GM18502 (cell line): ENCODE measurements around the gene GHR.
A peak's percentile ranks its signal among the peaks of the same experiment; 100 is the strongest.

Source experiments
- ATAC-seq: cut with Tn5 transposase; IDR thresholded peaks from one replicate; pipeline ENCODE4 v1.9.1; 2021; ENCODE audit warnings: mild to moderate bottlenecking; ENCODE audit not compliant: unreplicated experiment, poor library complexity

GHR gene

DNA sequence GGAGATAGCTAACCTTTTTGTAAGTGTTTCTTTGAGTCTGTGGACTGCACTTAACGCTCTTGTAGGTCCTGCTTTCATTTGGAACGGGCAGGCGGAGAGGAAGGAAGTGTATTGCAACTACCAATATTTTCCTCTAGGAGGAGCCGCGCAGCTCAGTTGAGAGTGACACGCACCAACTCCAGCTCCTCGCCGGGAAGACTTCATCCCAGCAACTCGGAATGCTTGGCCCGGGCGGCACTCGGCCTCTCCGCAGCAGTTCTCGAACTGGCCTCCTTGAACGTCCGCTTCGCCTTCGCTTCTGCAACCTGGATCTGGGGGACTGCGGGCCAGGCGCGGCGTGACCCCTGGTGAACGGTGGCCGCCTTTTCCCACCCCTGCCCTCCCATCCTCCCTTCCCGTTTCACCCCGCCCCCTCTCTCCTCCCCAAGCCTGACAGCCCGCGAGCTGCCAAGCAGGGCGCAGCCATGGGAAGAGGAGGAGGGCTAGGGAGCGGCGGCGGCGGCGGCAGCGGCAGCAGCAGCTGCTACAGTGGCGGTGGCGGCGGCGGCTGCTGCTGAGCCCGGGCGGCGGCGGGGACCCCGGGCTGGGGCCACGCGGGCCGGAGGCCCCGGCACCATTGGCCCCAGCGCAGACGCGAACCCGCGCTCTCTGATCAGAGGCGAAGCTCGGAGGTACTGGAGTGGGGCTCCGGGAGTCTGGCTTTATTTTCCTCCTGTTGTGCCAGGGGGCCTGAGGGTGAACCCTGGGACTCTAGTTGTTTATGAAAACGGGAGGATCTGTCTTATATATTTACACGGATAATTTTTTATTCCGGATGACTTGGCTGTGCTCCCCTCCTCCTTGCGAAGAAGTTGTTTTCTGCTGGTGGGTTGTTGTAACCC lies at the start of gene GHR:
GHR (plus strand) TSS at position 155 of the 881 bp plus-strand sequence. CDS start 142,436 bp downstream, outside the sequence.
- ATAC-seq: peak; percentile 94

DNA sequence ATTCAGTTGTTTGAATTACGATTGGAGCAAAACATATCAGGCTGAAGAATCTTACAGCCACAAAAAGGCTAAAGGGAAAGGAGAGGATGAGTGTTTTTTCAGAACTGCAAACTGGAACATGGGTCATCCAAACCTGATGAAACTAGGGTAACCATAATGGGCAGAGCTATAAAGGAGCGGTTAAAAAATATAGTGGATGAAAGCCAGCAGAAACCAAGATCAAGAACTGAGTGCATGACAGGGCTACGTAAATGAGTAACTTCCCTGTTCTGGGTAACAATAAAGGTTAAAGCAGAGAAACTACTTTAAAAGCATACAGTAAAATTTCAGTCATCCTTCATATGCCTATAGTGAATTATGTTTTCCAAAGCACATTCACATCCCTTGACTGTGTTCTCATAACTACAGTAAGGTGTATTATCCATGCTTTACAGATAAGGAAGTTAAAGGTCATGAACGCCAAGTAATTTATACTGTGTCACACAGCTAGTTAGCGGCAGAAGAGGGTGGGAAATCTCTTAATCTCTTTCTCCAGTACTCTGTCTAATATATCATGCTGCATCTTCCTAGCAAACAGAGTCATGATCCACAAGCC lies 48.5 kb upstream of the GHR start:
- ATAC-seq: no peak

DNA sequence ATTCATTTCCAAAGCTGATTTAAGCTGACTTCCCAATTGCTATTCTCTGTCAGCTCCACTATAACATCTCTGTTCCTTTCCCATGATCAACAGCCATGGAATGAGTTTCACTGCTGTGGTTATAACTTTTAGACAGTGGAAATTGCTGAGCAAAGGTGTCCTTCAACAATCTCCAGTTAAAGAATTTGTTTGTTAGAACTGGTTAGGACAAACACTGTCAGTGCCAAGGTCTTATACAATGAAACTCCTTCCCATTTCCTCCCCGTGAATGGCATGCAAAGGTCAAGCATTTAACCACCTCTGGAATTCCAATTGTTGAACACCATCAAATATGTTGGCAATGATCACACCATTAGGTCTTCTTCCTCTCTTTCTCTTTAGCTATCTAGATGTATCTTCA lies 45.7 kb upstream of the GHR start:
- ATAC-seq: no peak

DNA sequence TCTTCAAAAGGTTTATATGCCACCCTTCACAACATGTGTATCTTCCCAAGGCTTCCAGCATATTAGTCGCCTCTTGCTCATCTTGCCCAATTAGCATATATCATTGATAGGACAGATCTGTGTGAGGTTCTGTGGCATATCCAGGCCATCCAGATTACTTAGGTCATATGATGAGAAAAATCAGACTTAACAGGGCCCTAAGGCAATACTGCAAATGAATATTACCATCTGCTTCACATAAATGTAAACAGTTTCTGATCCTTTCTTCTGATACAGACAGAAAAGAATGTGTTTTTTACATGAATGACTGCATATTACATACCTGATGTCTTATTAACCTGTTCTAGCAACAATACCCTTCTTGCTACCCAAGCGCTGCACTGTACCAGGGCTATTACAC lies 41.3 kb upstream of the GHR start:
- no peak for ATAC-seq

DNA sequence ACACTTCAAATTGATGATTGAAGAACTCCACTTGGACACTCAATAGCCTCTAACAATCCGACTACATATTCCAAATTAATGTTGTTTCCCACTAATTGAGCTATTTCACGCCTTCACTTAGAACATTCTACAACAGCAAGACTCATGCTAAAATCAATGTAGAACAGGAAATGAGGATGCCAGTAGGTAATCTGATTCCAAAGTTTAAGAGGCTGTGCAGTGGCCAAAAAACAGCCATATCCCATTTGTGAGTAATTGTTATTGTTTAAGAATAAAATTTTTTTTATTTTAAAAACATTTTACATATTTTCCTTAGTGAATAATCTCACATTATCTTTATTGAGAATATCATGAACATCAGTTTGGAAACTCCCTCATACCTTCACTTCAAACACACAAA lies 35.7 kb upstream of the GHR start:
- no peak for ATAC-seq

DNA sequence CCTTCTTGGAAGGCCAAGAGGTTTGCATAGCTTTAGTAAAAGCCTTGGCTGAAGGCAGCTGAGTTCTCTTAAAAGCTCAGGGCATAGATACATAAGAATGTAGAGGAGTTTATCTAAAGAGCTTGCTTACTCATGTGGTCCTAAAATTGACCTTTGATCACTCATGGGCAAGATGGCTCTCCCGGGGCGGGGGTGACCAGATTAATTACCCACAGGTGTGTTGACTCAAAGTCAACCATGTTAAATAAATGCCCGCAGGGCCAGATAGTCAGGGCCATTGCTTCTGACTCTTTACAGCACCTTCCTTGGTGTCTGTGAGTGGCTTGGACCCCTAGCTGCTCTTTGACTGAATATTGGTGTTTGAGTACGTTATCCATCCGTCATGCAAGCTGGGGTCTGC lies 33.1 kb upstream of the GHR start:
- no peak for ATAC-seq

DNA sequence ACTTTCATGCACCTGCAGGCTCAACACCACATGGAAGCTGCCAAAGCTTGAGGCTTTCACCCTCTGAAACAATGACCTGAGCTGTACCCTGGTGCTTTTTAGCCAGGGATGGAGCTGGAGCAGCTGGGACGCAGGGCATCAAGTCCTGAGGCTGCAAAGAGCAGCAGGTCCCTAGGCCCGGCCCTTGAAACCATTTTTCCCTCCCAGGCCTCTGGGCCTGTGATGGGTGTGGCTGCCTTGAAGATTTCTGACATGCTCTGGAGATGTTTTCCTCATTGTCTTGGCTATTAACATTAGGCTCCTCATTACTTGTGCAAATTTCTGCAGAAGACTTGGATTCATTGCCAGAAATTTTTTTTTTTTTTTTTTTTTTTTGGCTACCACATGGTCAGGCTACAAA lies 30.3 kb upstream of the GHR start:
- no peak for ATAC-seq

DNA sequence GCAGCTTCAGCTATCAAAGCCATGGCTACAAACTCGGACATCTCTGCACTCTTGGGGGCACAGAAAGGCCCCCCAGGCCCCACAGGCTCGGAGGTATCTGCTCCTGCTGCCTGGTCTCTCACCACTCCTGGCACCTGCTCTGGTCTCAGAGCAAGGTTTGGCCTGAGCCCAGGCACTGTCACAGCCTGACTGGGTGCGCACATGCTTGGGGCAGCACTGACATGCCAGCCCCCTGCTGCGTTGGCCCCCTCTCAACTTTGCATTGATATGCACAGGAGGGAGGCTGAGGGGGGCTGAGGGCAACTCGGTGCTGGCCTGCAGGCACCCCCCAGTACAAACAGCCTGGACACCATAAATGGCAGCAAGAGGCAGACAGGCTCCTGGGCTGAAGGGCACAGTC lies 27.1 kb upstream of the GHR start:
- ATAC-seq: no peak

DNA sequence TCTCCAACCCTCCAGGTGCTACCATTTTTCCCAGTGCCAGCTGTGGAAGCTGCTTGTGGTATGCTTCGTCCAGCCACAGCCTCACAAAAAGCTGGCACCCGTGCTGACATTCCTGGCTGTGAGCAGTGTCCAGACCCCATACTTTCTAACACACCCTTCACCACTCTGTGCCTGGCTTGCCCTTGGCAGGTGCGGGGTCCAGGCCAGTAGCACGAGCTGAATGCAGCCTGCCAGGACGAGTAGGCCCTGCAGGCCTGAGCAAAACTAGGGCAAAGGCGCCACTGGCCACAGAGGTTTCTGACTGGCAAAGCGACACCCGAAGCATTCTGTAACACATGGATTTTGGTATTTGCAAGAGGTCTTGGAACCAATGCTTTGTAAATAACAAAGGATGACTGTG lies 26.0 kb upstream of the GHR start:
- no peak for ATAC-seq

DNA sequence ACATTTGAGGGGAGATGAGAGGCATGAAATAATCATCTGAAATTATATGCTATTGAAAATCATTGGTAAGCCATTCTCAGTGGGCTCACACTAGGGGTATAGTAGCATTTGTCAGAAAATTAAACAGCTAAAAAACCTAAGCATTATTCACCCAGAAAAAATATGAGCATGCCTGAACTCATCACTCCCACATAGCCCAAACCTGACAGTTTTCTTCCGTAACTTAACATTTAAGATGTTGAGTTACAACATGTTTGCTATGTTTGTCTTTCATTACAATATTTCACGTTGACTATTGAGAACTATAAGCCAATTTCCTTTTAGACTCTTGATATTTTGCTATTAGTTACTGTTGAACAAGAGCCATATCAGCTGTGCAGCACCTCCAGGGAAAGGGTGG lies 23.5 kb upstream of the GHR start:
- ATAC-seq: no peak

DNA sequence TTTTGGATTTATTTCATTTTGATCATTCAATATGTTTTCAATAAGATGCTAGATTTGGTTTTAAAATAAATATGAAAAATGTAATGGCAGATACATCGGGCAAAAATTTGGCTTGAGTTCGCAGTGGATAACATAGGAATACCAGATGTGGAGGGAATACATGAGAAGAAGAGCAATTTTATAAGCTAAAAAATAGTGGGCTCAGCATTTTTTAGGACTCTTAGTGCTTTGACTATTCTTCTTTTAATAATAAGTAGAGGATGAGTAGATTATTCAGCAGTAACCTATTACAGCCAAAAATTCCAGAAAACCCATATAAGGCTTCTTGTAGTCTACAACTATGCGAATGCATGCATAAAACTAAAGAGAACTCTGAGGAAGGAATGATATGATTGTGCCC lies 22.8 kb upstream of the GHR start:
- no peak for ATAC-seq

DNA sequence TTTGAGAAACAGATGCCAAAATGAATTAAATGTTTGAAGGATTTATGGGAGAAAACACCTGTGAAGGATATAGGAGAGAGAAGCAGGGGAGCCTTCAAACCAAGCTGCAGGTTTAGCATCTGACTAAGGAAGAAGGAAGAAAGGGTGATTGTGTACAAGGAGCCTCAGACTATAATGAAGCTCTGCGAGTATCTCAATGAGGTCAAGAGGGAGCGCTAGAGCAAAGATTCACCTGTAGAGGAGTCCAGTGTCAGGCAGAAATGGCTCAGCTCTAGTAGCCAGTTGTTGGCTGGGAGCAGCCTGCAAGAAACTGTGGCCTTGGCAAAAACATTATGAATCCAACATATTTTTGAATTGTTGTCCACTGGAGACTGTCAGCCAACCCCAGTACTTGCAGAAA lies 20.0 kb upstream of the GHR start:
- no peak for ATAC-seq

DNA sequence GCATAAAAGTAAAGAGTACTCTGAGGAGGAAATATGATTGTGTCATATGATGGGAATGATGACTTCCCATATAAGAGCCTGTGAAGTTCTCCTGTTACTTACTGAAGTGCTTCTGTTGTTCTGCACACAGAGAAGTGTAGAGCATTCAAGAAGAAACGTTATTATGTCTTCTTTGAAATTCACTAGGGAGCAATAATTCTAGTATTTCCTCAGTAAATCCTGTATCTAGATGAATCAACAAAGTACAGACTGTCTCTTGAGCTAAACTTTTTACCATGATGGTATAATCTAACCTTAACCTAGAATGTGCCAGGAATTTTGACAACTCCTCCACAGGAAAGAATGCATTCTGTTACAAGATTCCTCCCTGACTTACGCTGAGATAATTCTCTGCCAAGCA lies 18.9 kb upstream of the GHR start:
- ATAC-seq: no peak

DNA sequence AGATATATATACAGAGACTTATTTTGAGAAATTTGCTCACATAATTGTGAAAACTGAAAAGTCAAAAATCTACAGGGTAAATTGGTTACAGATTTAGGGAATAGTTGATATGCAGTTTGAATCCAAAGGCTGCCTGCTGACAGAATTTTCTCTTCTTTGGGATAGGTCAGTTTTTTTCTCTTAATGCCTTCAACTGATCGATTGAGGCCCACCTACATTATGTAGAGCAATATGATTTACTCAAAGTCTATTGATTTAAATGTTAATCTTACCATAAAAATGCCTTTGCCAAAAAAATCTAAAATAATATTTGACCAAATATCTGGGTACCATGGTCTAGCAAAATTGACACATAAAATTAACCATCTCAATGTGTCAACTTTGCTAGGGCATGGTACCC lies 3.9 kb upstream of the GHR start:
- ATAC-seq: no peak

DNA sequence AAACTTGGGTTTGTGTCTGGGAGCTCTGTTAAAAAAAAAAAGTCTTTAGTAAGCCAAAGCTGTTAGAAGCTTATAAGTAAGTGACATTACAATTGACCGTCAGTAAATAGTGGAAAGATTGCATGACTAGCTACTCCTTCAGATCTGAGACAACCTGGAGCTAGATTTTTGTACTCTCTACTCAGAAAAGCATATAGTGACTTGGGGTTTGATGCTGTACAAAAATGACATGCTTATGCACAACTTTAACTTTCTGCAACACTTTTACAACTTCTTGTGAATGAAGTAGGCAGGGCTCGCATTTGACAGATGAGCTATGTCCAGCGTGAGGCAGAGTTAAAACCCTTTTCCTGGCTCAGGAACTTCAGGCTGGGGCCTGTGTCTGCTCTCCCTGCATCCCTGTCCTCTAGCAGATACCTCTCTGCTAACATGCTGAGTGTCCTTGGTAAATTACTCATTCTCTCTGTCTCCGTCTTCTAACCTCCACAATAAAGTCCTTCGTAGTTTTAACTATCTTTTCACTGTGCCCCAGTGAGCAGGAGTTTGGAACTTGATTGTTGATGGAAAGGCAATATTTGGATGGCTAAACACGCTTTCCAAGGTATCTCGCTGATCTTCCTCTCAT lies 471 bp upstream of the GHR start:
- ATAC-seq: peak; percentile 16

DNA sequence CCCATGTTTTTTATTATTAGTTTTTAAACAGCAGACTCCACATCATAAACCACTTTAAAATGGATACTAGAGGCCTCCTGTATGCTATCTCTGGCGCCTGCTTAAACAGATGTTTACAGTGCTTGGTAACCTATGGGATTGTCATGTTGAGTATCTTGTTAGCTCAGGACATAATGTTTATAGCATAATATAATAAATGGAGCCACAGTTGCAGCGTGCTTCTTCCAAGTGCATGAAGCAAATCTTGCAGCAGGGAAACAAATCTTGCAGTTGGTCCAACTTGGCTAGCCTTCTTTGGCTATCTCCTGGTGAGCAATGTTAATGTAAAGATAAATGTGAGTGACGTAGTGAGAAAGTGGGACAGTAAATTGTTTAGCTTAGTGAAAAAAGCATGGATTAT lies 2.8 kb downstream of the GHR start:
- ATAC-seq: no peak

DNA sequence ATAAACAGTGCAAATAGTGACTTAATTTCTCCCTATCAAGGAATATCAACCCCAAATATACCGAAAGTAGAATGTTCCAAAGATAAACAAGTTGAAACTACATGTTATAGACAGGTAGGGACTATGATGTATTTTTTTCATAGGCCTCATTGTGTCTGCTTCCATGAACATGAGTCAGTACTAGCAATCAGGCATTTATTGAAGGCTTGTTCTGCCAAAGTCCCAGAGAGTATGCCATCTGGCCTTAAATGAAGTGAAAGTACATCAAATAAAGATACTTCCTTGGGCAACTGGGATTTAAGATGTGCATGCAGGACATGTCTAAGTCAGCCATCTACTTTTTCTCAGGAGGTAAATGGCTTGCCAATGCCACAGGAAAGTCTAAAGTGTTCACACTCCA lies 6.5 kb downstream of the GHR start:
- no peak for ATAC-seq

DNA sequence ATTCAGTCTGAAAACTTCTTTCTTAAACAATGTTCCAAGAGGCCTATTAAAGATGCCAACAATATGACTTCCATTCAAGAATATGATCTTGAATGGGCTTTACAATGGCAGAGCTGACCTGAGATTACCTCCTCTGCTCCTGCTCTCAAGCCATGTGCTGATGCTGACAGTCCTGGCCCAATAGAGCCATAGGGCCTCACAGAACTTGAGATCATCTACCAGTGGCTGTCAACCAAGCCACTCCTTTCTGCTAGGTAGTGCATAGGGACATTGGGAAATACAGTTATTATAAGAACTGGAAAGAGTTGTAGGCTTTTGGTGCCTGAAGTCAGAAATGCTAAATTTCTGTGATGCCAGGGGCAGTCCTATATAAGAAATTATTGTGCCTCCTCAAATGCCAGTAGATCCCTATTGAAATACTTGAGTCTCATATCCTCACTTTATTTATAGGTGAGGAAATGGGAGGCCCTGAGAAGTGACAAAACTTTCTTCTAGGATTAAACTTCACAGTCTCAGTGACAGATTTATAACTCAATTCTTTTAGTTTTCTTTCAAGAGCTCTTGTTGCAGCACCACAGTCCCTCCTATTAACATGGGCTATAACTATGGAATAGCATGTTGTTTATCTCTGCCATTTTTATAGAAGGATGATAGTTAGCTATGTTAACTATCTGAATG lies 10.9 kb downstream of the GHR start:
- no peak for ATAC-seq

DNA sequence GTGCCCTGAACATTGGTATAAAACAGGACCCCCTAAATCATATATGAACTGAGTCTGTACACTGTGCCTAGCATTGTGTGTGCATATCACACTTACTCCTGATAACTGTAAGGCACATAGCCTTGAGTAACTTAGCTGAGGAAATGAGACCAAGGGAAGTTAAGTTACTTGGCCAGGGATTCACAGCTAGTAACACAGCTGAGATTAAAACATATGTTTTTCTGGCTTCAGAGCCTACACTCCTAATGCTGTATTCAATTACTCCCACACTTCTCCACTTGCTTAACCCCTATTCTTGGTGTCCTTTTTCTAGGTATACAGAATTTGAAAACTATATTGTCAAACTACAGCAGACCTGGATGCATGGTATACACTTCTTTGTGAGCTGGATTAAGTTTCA lies 12.8 kb downstream of the GHR start:
- ATAC-seq: no peak

DNA sequence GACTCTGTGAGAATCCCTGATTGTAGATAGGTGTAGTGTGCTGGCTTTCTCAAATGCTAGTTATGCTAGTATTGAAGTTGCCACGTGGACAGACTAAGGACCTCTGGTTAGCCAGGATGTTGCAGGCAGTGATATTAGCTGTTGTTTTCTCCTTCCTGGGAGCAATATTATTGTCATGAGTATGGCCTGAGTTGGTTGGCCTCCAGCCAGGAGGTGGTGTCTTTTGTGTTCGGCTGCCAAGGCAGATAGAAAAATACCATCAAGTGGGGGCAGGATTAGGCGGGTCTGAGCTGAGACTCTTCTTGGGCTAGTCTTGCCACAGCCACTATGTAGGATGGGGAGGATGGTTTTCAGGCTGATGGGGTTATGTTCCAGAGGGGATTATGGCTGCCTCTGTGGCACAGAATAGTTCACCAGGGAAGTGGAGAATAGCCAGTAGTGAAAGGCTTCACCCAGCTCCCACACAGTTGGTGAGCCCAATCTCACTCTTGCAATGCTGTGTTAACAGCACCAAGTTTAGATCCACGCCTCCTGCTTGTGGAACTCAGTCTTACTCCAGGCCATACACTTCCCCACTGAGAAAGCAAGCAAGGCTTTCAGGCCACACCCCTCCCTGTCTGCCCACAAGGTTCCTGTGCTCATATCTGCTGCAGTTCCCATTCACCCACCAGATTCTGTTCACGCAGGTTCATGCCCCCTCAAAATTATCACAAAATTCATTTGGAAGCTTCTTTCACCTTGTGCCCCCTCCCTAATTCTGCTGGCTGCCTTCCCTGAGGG lies 31.2 kb downstream of the GHR start:
- ATAC-seq: no peak
